Breast epithelium (tissue), 4 donors: ENCODE data around the gene SLC10A7. TPM values are rescaled to one million over a fixed set of nuclear protein-coding genes. Genes with fewer than 3 reads are reported as not detected.

Experiments
- DNase-seq, 2 donors: peaks; one replicate each; pipeline ENCODE4 v3.0.0-alpha.2; 2019; ENCODE audit warnings: low spot score in 2 of 2
- H3K27ac ChIP-seq, 2 donors: fragments of 200-600 bp; sonication (generic) in 1 of 2; one replicate each; pipeline ENCODE4 v1.5.1; 2016 to 2019; ENCODE audit warnings: mild to moderate bottlenecking in 1 of 2
- H3K27me3 ChIP-seq, 2 donors: fragments of 200-600 bp; sonication (generic) in 1 of 2; one replicate each; pipeline versions ENCODE4 v1.5.1 to v1.6.0; 2017 to 2019; ENCODE audit warnings: control low read depth in 1 of 2, mild to moderate bottlenecking in 1 of 2
- H3K36me3 ChIP-seq: fragments of 200-600 bp; one replicate; pipeline ENCODE4 v1.5.1; 2019
- H3K4me1 ChIP-seq, 2 donors: fragments of 200-600 bp; sonication (generic); one replicate each; pipeline ENCODE4 v1.5.1; 2016 to 2019; ENCODE audit warnings: control low read depth in 1 of 2
- H3K4me3 ChIP-seq, 3 donors: fragments of 200-600 bp; sonication (generic); 1 replicate in 2 of 3; 2 replicates in 1 of 3; pipeline ENCODE4 v1.5.1; 2016 to 2019; ENCODE audit warnings: mild to moderate bottlenecking in 3 of 3, moderate library complexity in 2 of 3
- H3K9me3 ChIP-seq, 2 donors: fragments of 200-600 bp; sonication (generic) in 1 of 2; one replicate each; pipeline ENCODE4 v1.5.1; 2016 to 2019; ENCODE audit warnings: control low read depth in 1 of 2
- CTCF ChIP-seq, 3 donors: fragments of 450-650 bp; IDR thresholded peaks; one replicate each; pipeline ENCODE4 v1.5.1; 2016 to 2017; ENCODE audit warnings: antibody characterized with exemption in 3 of 3, mild to moderate bottlenecking in 3 of 3, moderate library complexity in 3 of 3
- POLR2A ChIP-seq: fragments of 450-650 bp; IDR thresholded peaks from one replicate; pipeline ENCODE4 v1.6.1; 2016; ENCODE audit warnings: antibody characterized with exemption, mild to moderate bottlenecking, moderate library complexity
- POLR2AphosphoS5 ChIP-seq, 3 donors: sonication (generic); formaldehyde crosslinking; IDR thresholded peaks; one replicate each; pipeline ENCODE4 v1.6.1; 2017; ENCODE audit warnings: antibody characterized with exemption in 3 of 3
- intact Hi-C: fragments of 100-400 bp; cut with DNase I; formaldehyde crosslinking; loops from one replicate; pipeline ENCODE4 v1.15.1; 2023; ENCODE audit warnings: low total_unique reads
- total RNA-seq, 3 donors: library from RNA; depleted of rRNA; stranded (reverse); fragments of >200 nt; gene quantifications; one replicate each; pipeline ENCODE4 v1.1.0, GENCODE V29; 2016

The SLC10A7 gene
- total RNA-seq, 3 donors from 2014 or later = 11.7 to 25.8 (median 17.0) TPM

- H3K9me3 ChIP-seq = no peaks in the 10 kb centered on the region
- DNase-seq = no peak
- no peak overlapping the region for H3K4me3 ChIP-seq
- peaks cover 0 to 7% of the 10 kb centered on the region in 2 donors for H3K4me1 ChIP-seq
- no peak overlapping the region for H3K27ac ChIP-seq
- H3K36me3 ChIP-seq = no peaks in the 10 kb centered on the region
- TF ChIP-seq CTCF (IDR thresholded peaks at IDR 0.05) (no peak), POLR2AphosphoS5 (IDR thresholded peaks at IDR 0.05) (no peak), POLR2A (no peak)
- H3K27me3 ChIP-seq = no peaks in the 10 kb centered on the region
- intact Hi-C loops = no loop called here
Observed at GRCh38 chr4:146338512-146338911, 183.2 kb downstream of the SLC10A7 start.

- Histone ChIP-seq H3K4me1 (peaks cover 0 to 7% of the 10 kb centered on the region in 2 donors), H3K9me3 (no peaks in the 10 kb centered on the region), H3K36me3 (no peaks in the 10 kb centered on the region), H3K27me3 (no peaks in the 10 kb centered on the region), H3K27ac (no peak overlapping the region), H3K4me3 (no peak overlapping the region)
- intact Hi-C loops = no loop called here
- no peak for DNase-seq
- no peak for TF ChIP-seq CTCF (IDR thresholded peaks at IDR 0.05)
- no peak for TF ChIP-seq POLR2A
- no peak for TF ChIP-seq POLR2AphosphoS5 (IDR thresholded peaks at IDR 0.05)
Observed at GRCh38 chr4:146336410-146336807, 185.3 kb downstream of the SLC10A7 start.

GRCh38 chr4:146335763-146336409 lies 185.9 kb downstream of the SLC10A7 start:
- Histone ChIP-seq H3K4me3 (no peak overlapping the region), H3K36me3 (no peaks in the 10 kb centered on the region), H3K27ac (no peak overlapping the region), H3K9me3 (no peaks in the 10 kb centered on the region), H3K4me1 (peaks cover 0 to 7% of the 10 kb centered on the region in 2 donors), H3K27me3 (no peaks in the 10 kb centered on the region)
- no peak for DNase-seq
- intact Hi-C loops = no loop called here
- no peak for TF ChIP-seq CTCF (IDR thresholded peaks at IDR 0.05)
- TF ChIP-seq POLR2AphosphoS5 (IDR thresholded peaks at IDR 0.05) = no peak
- TF ChIP-seq POLR2A = no peak

GRCh38 chr4:146334862-146335449 lies 186.8 kb downstream of the SLC10A7 start:
- no peaks in the 10 kb centered on the region for H3K27me3 ChIP-seq
- peaks cover 0 to 7% of the 10 kb centered on the region in 2 donors for H3K4me1 ChIP-seq
- TF ChIP-seq POLR2AphosphoS5 (IDR thresholded peaks at IDR 0.05) (no peak), POLR2A (no peak), CTCF (IDR thresholded peaks at IDR 0.05) (no peak)
- no peak overlapping the region for H3K27ac ChIP-seq
- intact Hi-C loops = no loop called here
- no peaks in the 10 kb centered on the region for H3K36me3 ChIP-seq
- no peaks in the 10 kb centered on the region for H3K9me3 ChIP-seq
- no peak overlapping the region for H3K4me3 ChIP-seq
- no peak for DNase-seq

GRCh38 chr4:146333895-146334262 lies 187.9 kb downstream of the SLC10A7 start:
- Histone ChIP-seq H3K27ac (no peak overlapping the region), H3K36me3 (no peaks in the 10 kb centered on the region), H3K27me3 (no peaks in the 10 kb centered on the region), H3K4me3 (no peak overlapping the region), H3K9me3 (no peaks in the 10 kb centered on the region), H3K4me1 (peaks cover 0 to 7% of the 10 kb centered on the region in 2 donors)
- TF ChIP-seq CTCF (IDR thresholded peaks at IDR 0.05) (no peak), POLR2AphosphoS5 (IDR thresholded peaks at IDR 0.05) (no peak), POLR2A (no peak)
- intact Hi-C loops = no loop called here
- DNase-seq = no peak
